ENCODE measurements around the gene PLS3.
A peak's percentile ranks its signal among the peaks of the same experiment; 100 is the strongest.
"Not testable (repeated sequence)": the region's sequence is repeated elsewhere in the genome, so short reads cannot be mapped to it uniquely, and the experiment has no call there.

PLS3 gene

DNA sequence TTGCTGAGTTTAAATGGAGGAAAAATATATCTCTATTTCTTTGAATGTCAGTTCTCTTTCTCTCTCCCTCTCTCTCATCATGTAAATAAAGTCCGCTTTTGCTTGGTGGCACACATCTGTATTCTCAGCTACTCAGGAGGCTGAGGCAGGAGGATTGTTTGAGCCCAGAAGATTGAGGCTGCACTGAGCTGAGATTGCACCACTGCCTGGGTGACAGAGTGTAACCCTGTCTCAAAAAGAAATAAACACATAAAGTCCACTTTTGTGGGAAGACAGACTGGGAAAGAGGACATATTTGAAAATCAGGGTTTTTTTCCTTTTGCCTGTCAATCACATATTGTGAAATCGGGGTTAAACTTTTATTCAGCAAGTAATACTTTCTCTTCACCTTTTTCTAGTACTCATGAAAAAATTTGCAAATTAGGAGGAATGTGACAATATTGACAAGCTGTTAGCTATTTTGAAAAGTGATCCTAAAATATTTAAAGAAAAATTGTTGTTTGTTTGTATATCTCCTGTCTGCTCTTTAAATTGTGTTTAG, 42.6 kb downstream of the PLS3 start:
- WGBS, 2 experiments (ENCODE audit: insufficient coverage in 2 of 2): no CpG with 5 or more reads among the region's 2 CpGs

GRCh38 chrX:115606861-115607260, 45.9 kb downstream of the PLS3 start:
- Histone ChIP-seq H3K36me3 (ENCODE audit: control insufficient read depth, insufficient read depth, low read length) (peaks cover 22% of the 10 kb centered on the region), H3K4me1 (ENCODE audit: control insufficient read depth, insufficient read depth, low read length, poor library complexity, severe bottlenecking) (peaks cover 15% of the 10 kb centered on the region), H3K27ac (ENCODE audit: low read depth, low read length, severe bottlenecking) (no peak overlapping the region), H3K4me3 (ENCODE audit: extremely low read depth, insufficient read depth, low read length, poor library complexity, severe bottlenecking) (no peak overlapping the region), H3K9me3 (ENCODE audit: control insufficient read depth, low read length) (no peaks in the 10 kb centered on the region)
- no CpG with 5 or more reads among the region's 5 CpGs for WGBS, 2 experiments (ENCODE audit: insufficient coverage in 2 of 2)

More for the DNA sequence above, 42.6 kb downstream of the PLS3 start:
- no peak overlapping the region for H3K4me3 ChIP-seq (ENCODE audit: extremely low read depth, insufficient read depth, low read length, poor library complexity, severe bottlenecking)
- H3K36me3 ChIP-seq (ENCODE audit: control insufficient read depth, insufficient read depth, low read length): peaks cover 14% of the 10 kb centered on the region
- H3K9me3 ChIP-seq (ENCODE audit: control insufficient read depth, low read length): no peaks in the 10 kb centered on the region
- H3K27ac ChIP-seq (ENCODE audit: low read depth, low read length, severe bottlenecking): no peak overlapping the region
- peaks cover 26% of the 10 kb centered on the region for H3K4me1 ChIP-seq (ENCODE audit: control insufficient read depth, insufficient read depth, low read length, poor library complexity, severe bottlenecking)

GRCh38 chrX:115609621-115610020, 48.6 kb downstream of the PLS3 start:
- Histone ChIP-seq H3K4me1 (ENCODE audit: control insufficient read depth, insufficient read depth, low read length, poor library complexity, severe bottlenecking) (peaks cover 13% of the 10 kb centered on the region), H3K27ac (ENCODE audit: low read depth, low read length, severe bottlenecking) (no peak overlapping the region), H3K9me3 (ENCODE audit: control insufficient read depth, low read length) (no peaks in the 10 kb centered on the region), H3K4me3 (ENCODE audit: extremely low read depth, insufficient read depth, low read length, poor library complexity, severe bottlenecking) (no peak overlapping the region), H3K36me3 (ENCODE audit: control insufficient read depth, insufficient read depth, low read length) (peaks cover 12% of the 10 kb centered on the region)
- WGBS, 2 experiments (ENCODE audit: insufficient coverage in 2 of 2): no CpG with 5 or more reads among the region's 1 CpG

GRCh38 chrX:115616943-115617563, 56.1 kb downstream of the PLS3 start:
- no peak overlapping the region for H3K4me3 ChIP-seq (ENCODE audit: extremely low read depth, insufficient read depth, low read length, poor library complexity, severe bottlenecking)
- WGBS, 2 experiments (ENCODE audit: insufficient coverage in 2 of 2): 50 to 74% methylated on average over 1 to 3 of the region's 5 CpGs
- peaks cover 23% of the 10 kb centered on the region for H3K4me1 ChIP-seq (ENCODE audit: control insufficient read depth, insufficient read depth, low read length, poor library complexity, severe bottlenecking)
- H3K27ac ChIP-seq (ENCODE audit: low read depth, low read length, severe bottlenecking): peak overlapping the region; percentile 16
- H3K36me3 ChIP-seq (ENCODE audit: control insufficient read depth, insufficient read depth, low read length): peaks cover 6% of the 10 kb centered on the region
- H3K9me3 ChIP-seq (ENCODE audit: control insufficient read depth, low read length): no peaks in the 10 kb centered on the region

- no CpG with 5 or more reads among the region's 4 CpGs for WGBS, 2 experiments (ENCODE audit: insufficient coverage in 2 of 2)
- Histone ChIP-seq H3K27ac (ENCODE audit: low read depth, low read length, severe bottlenecking) (no peak overlapping the region), H3K9me3 (ENCODE audit: control insufficient read depth, low read length) (no peaks in the 10 kb centered on the region)
These were observed 61.6 kb downstream of the PLS3 start for GRCh38 chrX:115622534-115622933.

GRCh38 chrX:115624916-115625315, 63.9 kb downstream of the PLS3 start:
- no peak overlapping the region for H3K4me3 ChIP-seq (ENCODE audit: extremely low read depth, insufficient read depth, low read length, poor library complexity, severe bottlenecking)
- H3K36me3 ChIP-seq (ENCODE audit: control insufficient read depth, insufficient read depth, low read length): peaks cover 10% of the 10 kb centered on the region
- H3K9me3 ChIP-seq (ENCODE audit: control insufficient read depth, low read length): no peaks in the 10 kb centered on the region
- peaks cover 16% of the 10 kb centered on the region for H3K4me1 ChIP-seq (ENCODE audit: control insufficient read depth, insufficient read depth, low read length, poor library complexity, severe bottlenecking)
- H3K27ac ChIP-seq (ENCODE audit: low read depth, low read length, severe bottlenecking): no peak overlapping the region
- WGBS, 2 experiments (ENCODE audit: insufficient coverage in 2 of 2): no CpG with 5 or more reads among the region's 1 CpG

More at GRCh38 chrX:115622534-115622933, 61.6 kb downstream of the PLS3 start:
- peaks cover 6% of the 10 kb centered on the region for H3K36me3 ChIP-seq (ENCODE audit: control insufficient read depth, insufficient read depth, low read length)
- peaks cover 17% of the 10 kb centered on the region for H3K4me1 ChIP-seq (ENCODE audit: control insufficient read depth, insufficient read depth, low read length, poor library complexity, severe bottlenecking)
- H3K4me3 ChIP-seq (ENCODE audit: extremely low read depth, insufficient read depth, low read length, poor library complexity, severe bottlenecking): no peak overlapping the region

DNA sequence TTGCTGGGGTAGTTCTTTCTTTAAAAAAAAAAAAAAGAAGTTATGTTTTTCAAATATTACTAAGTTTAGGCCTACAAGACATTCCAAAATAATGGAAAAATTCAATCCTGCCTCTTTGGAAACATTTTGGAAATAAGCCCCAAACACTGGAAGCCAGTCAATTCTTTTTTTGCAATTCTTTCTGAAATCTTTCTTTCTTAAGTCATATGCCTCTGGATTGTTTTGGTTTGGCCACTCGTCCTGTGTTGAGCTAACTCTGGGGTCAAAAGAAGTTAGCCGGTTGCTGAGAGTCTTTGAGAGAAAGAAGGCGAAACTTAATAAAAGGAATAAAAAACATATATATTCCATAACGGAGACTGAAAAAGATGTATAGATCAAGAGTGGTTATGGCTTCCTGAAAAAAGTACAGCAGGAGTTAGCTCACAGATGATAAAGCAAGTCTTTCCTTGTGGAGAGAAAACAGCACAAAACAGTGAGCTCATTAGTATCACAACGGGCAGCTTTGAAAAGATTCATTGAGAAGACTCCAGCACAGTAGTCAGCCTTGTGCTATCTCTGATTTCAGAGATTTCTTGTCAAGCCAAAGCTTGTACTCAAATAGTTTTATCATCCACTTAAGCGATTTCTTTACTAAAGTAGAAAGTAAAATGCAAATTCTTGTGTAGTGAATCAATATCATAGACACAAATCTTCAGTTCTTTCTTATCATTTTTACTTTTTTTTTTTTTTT, 64.8 kb downstream of the PLS3 start:
- peaks cover 14% of the 10 kb centered on the region for H3K36me3 ChIP-seq (ENCODE audit: control insufficient read depth, insufficient read depth, low read length)
- H3K4me3 ChIP-seq (ENCODE audit: extremely low read depth, insufficient read depth, low read length, poor library complexity, severe bottlenecking): no peak overlapping the region
- peaks cover 16% of the 10 kb centered on the region for H3K4me1 ChIP-seq (ENCODE audit: control insufficient read depth, insufficient read depth, low read length, poor library complexity, severe bottlenecking)
- H3K9me3 ChIP-seq (ENCODE audit: control insufficient read depth, low read length): no peaks in the 10 kb centered on the region
- H3K27ac ChIP-seq (ENCODE audit: low read depth, low read length, severe bottlenecking): peak overlapping the region; percentile 45
- 80 to 83% methylated on average over 1 of the region's 6 CpGs for WGBS, 2 experiments (ENCODE audit: insufficient coverage in 2 of 2)

DNA sequence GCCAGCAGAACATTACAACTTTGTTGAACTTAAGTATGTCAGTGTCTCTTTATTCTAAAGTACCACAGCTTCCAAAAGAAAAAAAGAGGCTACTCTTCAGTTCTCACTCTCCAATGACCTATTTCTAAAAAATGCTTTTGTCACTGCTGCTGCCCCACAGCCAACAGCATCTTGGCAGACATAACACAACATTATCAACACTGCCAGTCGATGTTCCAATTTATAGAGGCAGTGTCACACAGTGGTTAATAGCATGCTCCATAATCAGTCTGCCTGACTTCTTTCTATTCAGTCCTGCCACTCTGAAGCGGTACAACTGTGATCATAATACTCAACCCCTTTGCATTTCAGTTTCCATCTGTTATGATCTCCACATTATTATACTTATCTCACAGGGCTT, 69.2 kb downstream of the PLS3 start:
- WGBS, 2 experiments (ENCODE audit: insufficient coverage in 2 of 2): 94 to 100% methylated on average over 1 of the region's 2 CpGs
- no peaks in the 10 kb centered on the region for H3K9me3 ChIP-seq (ENCODE audit: control insufficient read depth, low read length)
- H3K36me3 ChIP-seq (ENCODE audit: control insufficient read depth, insufficient read depth, low read length): peaks cover 39% of the 10 kb centered on the region
- H3K4me3 ChIP-seq (ENCODE audit: extremely low read depth, insufficient read depth, low read length, poor library complexity, severe bottlenecking): no peak overlapping the region
- peaks cover 6% of the 10 kb centered on the region for H3K4me1 ChIP-seq (ENCODE audit: control insufficient read depth, insufficient read depth, low read length, poor library complexity, severe bottlenecking)
- H3K27ac ChIP-seq (ENCODE audit: low read depth, low read length, severe bottlenecking): no peak overlapping the region

DNA sequence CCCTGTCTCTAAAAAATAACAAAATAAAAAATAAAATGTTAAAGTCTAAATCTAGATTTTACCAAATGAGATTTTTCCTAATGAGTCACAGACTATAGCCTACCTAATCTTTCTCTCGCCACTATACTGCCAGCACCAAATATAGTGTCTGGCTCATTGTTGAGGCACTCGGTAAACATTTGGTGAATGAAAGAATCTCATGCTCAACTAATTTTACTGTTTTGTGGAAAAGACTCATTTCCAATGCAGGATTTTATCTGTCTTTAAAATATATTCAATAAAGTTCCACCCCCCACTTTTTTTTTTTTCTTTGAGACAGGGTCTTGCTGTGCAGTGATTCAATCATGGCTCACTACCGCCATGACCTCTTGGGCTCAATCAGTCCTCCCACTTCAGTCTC, 71.5 kb downstream of the PLS3 start:
- WGBS, 2 experiments (ENCODE audit: insufficient coverage in 2 of 2): 100% methylated on average over 1 of the region's 3 CpGs; no CpG with 5 or more reads in 1 of the 2 experiments
- no peak overlapping the region for H3K4me3 ChIP-seq (ENCODE audit: extremely low read depth, insufficient read depth, low read length, poor library complexity, severe bottlenecking)
- no peaks in the 10 kb centered on the region for H3K9me3 ChIP-seq (ENCODE audit: control insufficient read depth, low read length)
- no peaks in the 10 kb centered on the region for H3K4me1 ChIP-seq (ENCODE audit: control insufficient read depth, insufficient read depth, low read length, poor library complexity, severe bottlenecking)
- peaks cover 56% of the 10 kb centered on the region for H3K36me3 ChIP-seq (ENCODE audit: control insufficient read depth, insufficient read depth, low read length)
- no peak overlapping the region for H3K27ac ChIP-seq (ENCODE audit: low read depth, low read length, severe bottlenecking)

GRCh38 chrX:115633397-115633796, 72.4 kb downstream of the PLS3 start:
- not testable (repeated sequence) for H3K9me3 ChIP-seq (ENCODE audit: control insufficient read depth, low read length); H3K27ac ChIP-seq (ENCODE audit: low read depth, low read length, severe bottlenecking); H3K4me3 ChIP-seq (ENCODE audit: extremely low read depth, insufficient read depth, low read length, poor library complexity, severe bottlenecking); H3K4me1 ChIP-seq (ENCODE audit: control insufficient read depth, insufficient read depth, low read length, poor library complexity, severe bottlenecking)
- H3K36me3 ChIP-seq (ENCODE audit: control insufficient read depth, insufficient read depth, low read length): peaks cover 60% of the 10 kb centered on the region
- 81 to 100% methylated on average over 2 to 3 of the region's 5 CpGs for whole genome bisulfite sequencing, 2 experiments (ENCODE audit: insufficient coverage in 2 of 2)
